GM19023 (cell line): Measurements from ENCODE around the gene FTHL17.
A peak's percentile ranks its signal among the peaks of the same experiment; 100 is the strongest.

Experiments
- ATAC-seq: cut with Tn5 transposase; IDR thresholded peaks from one replicate; pipeline ENCODE4 v1.9.1; 2021; ENCODE audit warnings: mild to moderate bottlenecking, moderate library complexity; ENCODE audit not compliant: unreplicated experiment

The FTHL17 gene

GRCh38 chrX:31071725-31072124, at the start of gene FTHL17:
Gene FTHL17 (minus strand): TSS chrX:31072041. CDS start chrX:31071953, 88 bp downstream.
- no peak for ATAC-seq

GRCh38 chrX:31117266-31117665, 45.4 kb upstream of the FTHL17 start:
- ATAC-seq: no peak

DNA sequence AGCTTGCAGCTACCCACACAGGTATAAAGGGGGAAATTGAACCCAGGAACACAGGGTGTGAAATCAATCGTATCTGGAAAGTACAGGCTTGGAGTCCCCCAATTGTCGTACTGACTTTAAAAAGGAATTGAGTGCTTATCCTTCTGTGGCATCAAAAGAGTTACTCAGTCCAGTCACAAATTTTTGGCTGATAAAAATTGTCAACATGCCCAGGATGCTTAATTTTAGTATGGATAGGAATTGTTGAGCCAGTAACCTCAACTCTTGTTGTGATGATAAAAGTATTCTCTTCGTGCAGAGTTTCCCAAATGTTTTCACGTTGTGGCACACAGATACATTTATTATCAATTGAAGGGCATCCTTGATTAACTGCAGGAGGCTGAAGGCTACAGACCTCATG, 43.6 kb upstream of the FTHL17 start:
- ATAC-seq: no peak

DNA sequence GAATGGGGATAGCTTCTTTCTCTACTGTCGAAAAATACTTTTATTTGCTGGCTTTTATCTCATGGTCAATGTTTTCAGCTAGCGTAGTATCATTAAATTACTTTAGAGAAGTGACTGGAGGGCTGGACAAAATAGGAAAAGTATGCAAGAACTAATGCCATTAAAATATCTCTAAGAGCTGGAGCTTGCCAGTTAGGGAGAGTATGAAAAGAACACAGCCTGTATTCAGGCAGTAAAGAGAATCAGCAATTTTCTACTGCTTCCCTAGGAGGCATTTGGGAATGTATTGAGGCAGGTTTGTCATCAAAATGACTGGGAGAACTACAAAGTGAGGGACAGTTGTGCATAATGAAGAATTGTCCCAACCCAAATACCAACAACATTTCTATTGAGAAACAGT, 43.0 kb upstream of the FTHL17 start:
- no peak for ATAC-seq

- no peak for ATAC-seq
Measured at GRCh38 chrX:31112226-31112999, 40.6 kb upstream of the FTHL17 start.

- no peak for ATAC-seq
Measured at GRCh38 chrX:31110657-31111056, 38.8 kb upstream of the FTHL17 start.

GRCh38 chrX:31099536-31100090, 27.8 kb upstream of the FTHL17 start:
- peak; percentile 72 for ATAC-seq

GRCh38 chrX:31098079-31098478, 26.2 kb upstream of the FTHL17 start:
- ATAC-seq: no peak

DNA sequence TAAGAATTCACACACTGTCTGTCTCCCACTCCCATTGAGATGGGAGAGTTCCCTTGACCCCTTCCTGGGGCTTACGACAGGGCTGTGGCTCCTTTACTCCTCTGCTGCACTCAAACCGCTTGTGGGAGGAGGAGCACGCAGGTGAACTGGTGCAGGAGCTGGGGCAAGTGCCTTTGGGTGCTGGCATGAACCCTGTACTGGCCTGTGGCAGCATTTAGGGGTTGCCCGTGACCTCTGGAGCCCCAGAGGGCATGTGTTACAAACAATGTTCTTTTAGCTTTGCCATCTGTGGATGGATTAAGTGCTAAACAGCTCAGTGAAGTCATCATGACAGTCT, 21.8 kb upstream of the FTHL17 start:
- peak; percentile 36 for ATAC-seq

DNA sequence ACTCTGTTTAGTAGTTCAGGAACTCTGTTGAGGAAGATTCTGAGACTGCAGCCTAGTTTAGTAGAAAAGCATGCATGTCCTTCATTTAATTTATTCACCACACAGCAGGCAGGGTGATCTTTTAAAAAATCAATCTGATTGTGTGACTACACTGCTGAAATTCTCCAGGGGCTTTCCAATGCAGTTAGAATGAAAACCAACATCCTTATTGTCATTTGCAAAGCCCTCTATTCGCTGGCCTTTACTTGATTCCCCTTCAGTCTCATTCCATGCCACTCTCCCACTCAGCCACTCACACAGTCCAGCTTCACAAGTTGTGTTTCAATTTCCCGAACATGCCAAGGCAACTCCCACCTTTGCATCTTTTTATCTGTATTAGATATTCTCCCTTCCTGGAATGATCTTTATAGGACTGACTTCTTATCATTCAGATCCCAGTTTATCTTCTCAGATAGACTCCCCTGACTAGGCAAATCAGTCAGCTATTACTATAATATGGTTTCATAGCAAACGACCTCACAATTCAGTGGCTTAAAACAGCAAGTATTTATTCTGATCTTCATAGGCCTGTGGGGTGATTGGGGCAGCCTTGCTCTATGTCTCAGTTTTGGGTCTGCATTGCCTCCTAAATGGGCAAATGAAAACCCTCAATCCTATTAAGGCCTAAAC, 21.3 kb upstream of the FTHL17 start:
- ATAC-seq: peak; percentile 52

DNA sequence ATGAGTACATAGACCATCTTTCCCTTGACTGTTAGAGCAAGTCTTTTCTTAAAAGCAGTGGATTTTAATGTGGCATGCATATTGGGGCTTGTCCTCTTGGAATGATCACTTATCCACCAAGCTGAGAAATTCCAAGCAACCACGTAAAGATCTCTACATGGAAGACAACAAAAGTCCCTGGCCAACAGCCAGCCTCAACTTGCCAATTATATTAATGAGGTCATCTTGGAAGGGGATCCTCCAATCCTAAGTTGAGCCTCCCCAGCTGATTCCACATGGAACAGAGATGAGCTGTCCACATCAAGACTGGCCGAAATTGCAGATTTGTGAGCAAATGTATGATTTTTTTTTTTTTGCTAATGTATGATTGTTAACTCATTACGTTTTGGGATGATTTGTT, 20.6 kb upstream of the FTHL17 start:
- no peak for ATAC-seq

GRCh38 chrX:31091819-31092218, 20.0 kb upstream of the FTHL17 start:
- no peak for ATAC-seq

GRCh38 chrX:31074522-31074921, 2.7 kb upstream of the FTHL17 start:
- no peak for ATAC-seq

GRCh38 chrX:31071262-31071661, 579 bp downstream of the FTHL17 start:
- no peak for ATAC-seq

GRCh38 chrX:31070057-31070468, 1.8 kb downstream of the FTHL17 start:
- peak; percentile 84 for ATAC-seq

- ATAC-seq: no peak
Measured at GRCh38 chrX:31063114-31063513, 8.7 kb downstream of the FTHL17 start.

GRCh38 chrX:31061091-31061490, 10.8 kb downstream of the FTHL17 start:
- ATAC-seq: peak; percentile 61

DNA sequence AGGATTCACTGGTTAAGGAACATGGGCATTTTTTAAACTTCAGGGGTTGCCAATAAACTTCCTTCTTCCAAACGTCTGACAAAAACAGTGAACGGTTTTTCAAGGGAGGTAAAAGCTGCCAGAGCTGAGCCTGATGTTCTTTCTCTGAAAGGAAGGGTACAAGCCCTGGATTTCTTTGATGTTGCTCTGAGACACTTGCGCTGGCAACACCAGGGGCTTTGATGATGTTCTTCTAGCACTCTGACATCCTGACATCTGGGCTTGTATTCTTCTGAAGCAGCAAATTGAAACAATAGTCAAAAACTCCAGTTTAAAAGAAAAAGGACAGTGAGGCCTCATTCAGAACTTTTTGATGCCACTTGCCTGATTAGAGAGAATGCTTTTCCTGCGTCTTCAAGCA, 11.8 kb downstream of the FTHL17 start:
- no peak for ATAC-seq

- no peak for ATAC-seq
Measured at GRCh38 chrX:31058284-31058683, 13.6 kb downstream of the FTHL17 start.

DNA sequence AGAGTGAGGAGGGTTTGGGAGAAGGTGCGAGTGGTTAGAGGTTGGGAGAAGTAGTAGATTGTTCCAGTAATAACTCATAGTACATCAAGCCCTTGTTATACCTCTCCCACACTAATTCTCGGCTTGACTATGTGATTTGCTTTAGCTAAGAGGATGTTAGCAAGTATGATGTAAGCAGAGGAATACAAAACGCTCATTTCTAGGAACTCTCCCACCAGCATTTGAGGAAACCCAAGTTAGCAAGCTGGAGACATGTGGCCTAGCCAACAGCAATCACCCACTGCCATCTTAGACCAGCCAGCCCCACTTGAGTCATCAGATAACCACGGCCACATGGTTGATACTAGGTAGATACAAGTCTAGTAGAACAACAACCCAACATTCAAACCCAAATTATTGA, 14.2 kb downstream of the FTHL17 start:
- no peak for ATAC-seq

DNA sequence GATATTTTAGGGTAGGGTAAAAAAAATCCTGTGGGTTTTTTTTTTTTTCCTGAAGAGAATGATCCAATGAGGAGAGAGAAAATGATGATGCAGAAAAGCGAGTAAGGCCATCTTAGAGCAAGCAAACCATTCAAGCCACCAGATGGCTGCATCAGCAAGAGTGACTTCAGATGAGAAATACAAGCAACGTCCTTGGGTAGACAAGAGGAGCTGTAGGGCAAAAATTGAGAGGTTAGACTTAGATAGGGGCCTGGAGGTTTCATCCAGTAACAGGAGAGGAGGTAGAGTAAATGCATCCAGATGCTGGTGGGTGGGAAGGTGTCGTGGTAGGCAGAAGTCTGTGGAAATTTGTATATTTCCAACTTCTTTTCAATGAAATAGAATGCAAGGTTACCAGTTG, 14.6 kb downstream of the FTHL17 start:
- ATAC-seq: no peak

DNA sequence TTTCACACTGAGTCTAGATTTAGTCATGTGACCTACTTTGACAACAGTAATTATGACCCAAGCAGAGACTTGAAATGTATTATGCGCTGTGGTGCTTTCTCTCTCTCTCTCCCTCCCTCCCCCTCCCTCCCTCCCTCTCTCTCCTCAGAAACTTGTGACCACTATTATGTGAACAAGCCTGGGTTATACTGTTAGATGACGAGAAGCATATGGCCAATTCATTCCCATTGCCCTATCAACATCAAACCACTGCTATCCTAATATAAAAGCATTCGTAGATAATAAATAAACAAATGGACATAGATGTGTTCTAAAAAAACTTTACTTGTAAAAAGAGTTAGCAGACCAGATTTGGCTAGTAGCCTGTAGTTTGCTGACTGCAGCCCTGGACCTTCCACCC, 18.2 kb downstream of the FTHL17 start:
- no peak for ATAC-seq
